Superior temporal gyrus (tissue), 1 donor: Measurements from ENCODE around the gene ADGRA1.

Source experiments
- DNase-seq: peaks from one replicate; pipeline ENCODE4 v3.0.0-alpha.2; 2016; ENCODE audit errors: extremely low spot score

ADGRA1 gene

DNA sequence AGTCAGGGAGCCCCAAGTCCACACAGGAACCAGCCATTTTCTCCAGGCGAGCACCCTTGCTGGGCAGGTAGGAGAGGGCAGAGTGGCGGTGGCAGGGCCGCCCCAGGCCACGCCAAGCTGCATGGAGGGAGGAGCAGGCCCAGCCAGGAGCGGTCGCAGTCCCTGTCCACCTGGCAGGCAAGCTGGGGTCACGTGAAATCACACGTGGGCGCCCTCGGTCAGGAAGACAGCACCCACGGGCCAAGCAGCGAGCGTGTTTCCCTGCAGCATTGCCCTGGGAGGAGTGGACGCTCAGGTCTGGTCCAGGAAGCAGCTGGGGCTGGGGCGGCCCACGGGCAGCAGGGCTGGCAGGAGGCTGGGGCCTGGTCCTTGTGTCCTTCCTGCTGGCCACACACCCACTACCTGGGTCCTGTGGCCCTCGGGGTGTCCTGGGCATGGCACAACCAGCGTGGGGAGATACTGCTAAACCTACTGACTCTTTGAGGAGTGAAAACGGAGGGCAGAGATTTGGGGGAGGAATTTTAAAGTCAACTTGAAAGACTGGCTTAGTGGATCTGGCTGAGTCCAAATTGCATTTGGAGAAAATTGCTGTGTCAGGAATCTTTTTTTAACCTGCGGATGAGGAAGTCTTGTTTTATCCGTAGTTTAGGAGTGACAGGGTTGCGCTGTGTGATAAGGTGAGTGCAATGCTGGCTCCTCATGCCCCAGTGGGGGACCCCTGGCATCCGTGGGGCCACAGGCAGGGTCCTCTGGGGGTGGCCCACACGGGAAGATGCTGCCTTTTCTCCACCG is 12.2 kb upstream of the ADGRA1 start:
- no peak for DNase-seq

DNA sequence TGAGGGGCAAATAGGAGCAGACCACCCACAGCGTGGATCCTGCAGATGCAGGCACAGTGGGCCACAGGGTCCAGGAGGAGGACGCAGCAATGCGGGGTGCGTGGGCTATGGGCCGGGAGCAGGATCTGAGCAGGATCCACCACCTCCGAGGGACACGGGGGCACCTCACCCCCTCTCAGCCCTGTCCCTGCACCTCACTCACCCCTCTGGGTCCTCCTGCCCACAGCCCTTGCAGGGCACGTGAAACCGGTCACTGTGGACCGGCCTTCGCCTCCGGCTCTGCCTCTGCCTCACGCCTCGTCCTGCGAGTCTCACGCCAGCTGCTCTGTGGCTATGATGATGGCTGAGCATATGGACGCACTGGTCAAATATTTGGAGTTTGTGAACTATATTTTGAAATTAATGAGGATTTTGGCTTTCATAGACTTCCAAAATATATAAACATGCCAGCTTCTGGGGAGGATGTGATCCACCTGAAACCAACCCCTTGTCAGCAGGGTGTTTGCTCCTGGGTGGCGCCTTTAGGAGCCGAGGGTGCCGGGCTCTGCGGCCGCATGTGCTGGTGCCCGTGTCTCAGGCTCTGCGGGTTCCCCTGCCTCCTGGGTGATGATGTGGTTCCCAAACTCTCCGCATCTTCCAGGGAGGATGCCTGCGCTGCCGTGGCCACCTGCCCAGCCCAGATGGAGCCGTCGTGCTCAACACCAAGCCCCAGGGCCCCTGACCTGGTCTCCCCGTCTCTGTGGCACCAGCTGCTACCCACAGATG is 11.3 kb upstream of the ADGRA1 start:
- DNase-seq: no peak

DNA sequence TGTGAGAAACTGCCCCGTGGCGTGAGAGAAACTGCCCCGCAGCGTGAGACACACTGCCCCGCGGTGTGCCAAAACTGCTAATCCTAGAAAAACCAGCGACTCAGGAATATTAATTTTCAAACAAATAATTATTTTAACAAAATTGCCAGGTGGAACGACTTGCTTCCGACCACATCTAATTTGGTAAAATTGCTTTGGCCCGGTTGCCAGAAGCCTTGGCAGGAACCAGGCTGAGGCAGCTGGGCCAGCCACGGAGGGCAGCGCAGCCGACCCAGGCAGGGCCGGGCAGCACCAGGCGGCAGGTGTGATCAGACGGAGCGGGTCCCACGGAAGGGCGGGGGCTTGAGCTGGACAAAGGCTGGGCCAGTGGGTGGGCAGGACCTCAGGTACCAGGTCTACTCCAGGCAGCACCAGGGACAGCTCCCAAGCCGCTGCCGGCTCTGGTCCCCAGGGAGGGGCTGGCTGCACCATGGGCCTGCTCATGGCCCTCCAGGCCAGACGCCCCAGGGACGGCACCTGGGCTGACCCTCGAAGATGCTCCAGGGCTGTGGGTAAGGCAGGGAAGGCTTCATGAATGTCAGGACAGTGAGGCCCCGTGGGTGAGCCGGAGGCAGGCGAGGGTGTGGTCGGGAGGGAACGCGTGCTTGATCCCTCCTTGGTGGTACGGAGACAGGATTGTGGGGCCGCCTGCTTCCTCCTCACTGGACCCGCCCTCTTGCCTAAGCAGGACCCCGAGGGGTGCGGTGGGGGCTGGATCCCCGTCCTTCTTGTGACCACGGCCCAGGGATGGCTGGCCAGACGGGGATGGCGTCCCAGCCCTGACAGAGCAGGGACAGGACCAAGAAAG is 7.7 kb upstream of the ADGRA1 start:
- DNase-seq: no peak

DNA sequence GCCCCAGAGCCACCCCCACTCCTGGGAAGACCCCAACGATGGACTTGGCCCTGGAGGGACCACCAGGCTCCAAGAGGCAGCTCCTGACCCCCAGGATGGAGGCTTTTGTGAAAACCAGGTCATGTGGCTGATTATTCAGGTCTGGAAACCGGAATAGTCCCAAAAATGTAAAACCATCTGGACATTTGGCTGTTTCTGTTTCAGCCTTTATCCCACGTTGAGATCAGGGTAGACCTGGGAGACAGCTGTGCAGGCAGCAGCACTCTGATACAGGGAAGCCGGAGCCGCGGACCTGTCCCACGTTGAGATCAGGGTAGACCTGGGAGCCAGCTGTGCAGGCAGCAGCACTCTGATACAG is 7.1 kb upstream of the ADGRA1 start:
- DNase-seq: no peak

DNA sequence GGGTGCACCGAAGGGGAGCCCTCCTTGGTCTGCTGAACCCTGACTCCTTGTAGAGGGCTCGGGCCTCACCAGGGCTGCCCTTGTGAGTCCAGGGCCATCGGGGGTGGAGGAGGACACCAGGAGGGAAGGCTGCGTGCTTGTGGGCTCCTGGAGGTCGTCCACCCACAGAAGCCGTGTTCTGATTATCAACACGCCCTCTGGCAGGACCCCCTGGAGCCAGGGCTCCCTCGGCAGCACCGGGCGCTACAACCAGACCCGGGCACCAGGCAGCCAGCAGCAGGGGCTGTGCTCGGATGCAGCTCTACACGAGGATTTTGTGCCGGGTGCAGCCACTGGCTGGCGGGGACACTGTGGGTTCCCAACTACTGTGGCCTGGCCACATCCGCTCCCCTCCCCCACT is 6.1 kb upstream of the ADGRA1 start:
- no peak for DNase-seq

DNA sequence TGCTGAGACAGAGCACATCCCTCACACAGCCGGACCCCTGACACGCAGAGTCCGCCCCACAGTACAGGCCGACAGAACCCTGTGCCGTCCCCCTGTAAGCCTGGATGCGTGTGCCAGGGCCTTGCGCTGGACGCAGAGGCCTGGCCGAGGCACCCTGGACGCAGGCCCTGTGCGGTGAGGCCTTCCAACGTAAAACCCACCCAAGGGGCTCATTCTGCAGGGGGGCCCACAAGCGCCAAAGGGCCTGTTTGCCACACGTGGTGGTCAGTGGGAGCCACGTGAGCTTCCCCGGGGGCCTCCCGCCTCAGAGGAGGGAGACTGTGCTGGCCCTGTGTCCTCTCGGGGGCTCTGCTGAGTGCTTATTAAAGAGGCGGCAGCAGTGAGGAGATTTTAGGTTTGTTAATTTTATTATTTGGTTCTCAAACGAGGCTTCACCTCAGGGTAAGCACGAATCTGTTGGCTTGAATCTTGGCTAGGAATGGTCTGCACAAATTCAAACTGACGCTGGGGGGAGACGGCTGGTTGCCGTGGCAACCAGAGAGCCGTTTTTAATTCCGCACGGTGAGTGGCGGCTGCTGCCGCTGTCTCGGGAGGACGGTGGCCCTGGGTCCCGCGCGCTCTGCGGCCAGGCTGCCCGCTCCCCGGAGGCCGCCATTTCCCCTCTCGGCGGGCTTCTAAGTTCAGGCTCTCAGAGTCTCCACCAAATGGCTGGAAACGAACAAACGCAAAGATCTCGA is 4.9 kb upstream of the ADGRA1 start:
- DNase-seq: peak; percentile 30

DNA sequence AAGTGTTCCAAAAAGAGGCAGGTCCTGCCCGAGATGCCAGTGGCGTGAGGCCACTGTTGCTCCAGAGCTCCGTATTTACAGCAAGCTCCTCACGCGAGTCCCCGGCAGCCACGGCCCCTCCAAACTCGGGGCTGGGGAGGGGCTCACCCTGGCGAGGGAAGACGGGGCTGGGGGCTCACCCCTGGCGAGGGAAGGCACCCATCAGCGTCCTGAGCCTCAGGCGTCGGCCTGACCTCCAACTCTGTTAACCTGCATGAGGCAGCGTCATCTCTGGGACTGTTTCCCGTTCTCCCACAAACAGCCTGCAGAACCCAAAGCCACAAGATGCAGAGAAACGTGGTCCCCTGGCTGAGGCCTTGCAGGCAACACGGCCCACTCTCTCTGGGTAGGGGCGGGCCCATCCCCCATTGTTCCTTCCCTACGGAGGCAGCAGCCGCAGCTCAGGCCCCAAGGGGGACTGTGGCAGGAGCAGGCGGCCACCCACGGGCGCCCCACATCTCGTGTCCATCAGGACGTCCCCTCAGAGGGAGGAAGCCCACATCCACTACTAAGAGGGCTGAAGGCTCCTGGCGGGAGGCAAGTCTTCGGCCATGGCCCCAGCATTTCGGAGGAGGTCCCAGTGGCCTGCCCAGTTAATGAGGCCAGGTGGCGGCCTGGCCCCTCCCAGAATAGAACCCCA is 4.2 kb upstream of the ADGRA1 start:
- DNase-seq: no peak

DNA sequence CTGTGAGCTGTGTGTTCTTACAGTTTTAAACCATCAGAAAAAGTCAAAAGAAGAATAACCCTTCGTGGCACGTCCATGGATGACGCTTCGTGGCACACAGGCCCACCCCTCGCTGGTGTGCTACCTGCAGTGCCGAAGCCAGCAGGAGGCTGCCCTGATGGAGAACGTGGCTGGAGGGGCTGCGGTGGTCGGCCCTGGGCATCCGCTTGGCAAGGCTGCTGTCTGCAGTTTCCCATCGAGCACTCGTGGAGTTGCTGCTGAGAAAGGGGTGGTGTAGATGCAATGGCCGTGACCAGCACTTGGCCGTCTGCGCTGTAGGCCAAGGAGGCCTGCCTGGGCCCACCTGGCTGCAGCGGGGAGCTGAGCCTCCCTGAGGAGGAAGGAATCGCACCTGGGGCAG is 3.2 kb upstream of the ADGRA1 start:
- no peak for DNase-seq

DNA sequence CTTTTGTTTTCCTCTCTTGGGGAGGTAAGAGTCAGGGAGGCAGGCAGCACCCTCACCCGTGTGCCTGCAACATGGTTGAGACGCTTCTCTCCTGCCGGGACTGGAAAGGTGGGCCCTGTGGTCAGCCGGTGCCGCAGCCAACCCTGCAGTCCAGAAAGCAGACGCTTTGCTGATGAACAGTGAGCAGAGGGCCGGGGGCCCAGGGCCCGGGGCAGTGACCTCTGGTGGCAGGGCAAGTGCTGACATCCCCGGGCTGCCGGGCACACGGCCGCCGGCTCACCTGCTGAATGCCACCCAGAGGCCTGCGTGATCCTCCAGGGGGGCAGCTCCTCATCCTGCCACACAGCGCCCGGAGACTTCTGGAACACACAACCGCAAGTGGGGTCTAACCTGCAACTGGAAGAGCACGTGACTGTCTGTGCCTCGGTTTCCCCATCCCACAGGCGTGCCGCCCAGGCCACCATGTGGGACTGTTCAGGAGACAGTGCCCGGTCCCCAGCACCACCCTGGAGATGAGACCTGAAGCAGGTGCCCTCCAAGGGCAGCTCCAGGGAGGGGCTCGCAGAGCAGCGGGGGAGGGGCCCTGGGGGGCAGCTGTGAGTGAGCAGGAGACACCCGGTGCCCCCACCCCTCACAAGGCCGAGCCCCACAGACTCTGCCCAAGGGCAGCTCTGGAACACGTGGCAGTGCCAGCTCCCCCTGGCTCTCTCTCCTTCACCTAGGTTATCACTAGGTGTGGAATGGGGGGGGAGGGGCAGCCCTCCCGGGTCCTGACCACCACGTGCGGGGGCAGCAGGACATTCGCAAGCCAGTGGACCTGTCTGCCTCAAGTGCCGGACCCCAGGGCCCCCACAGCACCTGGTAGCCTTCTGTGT is 2.2 kb upstream of the ADGRA1 start:
- no peak for DNase-seq

DNA sequence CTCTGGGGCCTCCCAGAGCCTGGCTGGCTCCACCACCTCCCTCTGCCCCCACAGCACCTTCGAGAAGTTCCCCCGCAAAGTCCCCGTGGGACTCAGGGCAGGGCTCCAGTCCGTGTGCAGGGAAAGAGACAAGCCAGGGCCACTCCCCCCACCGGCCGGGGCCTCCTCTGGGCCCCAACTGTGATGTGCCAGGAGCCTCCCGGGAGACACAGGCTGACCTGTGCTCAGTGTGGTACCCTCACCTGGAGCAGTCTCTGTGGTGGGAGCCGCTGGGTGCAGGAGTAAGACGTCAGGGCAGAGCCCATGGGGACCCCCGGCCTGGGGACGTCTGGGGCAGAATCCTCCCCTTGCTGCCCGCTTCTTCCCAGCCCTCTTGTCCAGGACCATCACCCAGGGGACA is 1.5 kb upstream of the ADGRA1 start:
- no peak for DNase-seq

DNA sequence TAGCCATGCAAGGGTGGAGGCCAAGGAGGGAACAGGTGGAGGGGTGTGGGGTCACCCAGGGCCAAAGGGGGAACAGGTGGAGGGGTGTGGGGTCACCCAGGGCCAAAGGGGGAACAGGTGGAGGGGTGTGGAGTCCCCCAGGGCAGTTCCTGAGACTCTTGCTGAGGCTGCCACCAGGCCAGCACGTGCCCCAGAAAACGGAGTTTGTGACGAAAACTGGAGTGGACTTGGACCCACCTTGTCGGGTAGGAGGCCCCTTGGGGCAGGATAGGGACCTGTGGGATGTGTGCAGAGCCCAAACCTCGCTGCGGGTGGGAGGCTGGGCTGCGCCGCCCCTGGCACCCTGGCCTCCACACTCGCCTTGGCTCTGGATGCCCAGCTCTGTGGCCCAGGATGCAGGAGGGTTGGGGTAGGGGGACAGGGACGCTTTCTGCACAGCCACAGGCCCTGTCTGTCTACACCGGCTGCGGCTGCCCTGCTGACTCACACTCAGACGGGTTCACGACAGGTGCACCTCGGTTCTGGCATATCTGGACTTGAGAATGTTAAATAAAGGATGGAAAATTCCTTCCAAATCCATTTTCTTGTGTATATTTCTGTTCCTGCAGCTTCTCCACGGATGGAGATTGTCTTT is 562 bp upstream of the ADGRA1 start:
- DNase-seq: no peak

DNA sequence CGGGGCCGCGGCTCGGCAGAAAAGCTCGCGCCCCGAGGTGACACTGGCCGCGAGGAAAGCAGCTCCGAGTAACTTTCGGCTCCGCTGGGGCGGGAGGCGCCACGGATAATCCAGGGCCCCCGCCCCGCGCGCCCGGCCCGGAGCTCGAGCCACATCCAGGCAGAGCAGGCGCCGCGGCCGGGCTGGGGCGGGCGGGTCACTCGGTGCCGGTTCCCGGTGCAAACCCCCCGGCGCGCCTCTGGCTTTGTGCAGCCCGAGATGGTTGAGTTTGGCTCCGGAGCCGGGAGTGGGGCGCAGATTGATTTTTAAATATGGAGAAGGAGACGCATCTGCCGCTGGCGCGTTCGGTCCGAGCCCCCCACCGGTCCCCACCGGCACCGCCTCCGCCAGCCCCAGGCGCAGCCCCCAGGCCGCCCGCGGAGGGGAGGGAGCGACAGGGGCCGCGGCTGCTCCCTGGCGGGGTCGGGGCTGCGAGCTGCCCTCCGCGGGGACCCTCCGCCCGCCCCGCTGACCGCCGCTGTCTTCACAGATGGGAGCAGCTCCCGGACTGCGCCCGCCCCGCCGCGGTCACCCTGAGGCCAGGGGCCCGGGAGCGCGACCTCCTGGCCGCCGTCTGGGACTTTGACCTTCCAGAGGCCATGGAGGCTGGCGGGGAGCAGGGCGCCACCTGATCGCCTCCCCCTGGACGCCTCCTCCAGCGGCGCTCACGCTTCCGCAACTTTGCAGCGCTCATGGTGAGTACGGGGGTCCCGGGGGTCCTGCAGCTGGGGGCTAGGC is 643 bp downstream of the ADGRA1 start:
- no peak for DNase-seq

DNA sequence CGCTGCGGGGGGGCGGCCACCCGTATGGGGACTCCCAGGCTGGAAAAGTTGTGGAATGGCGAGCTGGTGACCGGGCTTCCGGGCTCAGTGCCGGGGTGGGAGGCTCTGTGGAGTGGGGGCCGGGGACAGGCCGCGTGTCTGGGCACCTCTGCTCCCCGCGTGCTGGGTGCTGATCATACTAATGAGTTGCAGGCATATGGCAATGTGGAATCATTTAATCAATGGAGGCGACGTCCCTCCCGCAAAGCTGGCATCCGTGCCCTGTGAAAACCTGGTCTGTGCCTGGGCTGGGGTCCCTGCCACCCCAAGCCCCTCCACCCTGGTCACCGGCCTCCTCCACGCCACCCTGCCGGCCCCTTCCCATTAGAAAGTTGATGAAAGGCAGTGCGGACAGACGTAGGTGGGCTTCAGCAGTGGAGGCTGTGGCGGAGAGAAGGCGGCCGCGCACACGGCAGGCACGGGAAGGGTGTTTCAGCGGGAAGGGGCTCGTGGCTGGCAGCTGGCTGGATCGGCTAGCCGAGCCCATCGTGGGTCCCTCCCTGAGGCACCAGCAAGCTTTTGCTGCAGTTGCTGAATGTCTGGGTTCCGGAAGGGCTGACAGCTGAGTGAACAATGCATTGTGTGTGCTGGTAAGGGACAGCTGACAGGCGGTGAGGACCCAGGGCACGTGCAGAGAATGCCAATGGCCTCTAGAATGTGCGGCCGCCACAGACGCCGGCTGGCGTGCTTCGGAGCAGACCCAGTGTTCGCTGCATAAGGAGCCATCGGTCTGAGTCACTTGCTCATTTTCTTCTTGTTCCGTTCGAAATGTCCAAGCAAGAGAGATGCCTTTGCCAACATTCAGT is 1.5 kb downstream of the ADGRA1 start:
- peak; percentile 94 for DNase-seq

DNA sequence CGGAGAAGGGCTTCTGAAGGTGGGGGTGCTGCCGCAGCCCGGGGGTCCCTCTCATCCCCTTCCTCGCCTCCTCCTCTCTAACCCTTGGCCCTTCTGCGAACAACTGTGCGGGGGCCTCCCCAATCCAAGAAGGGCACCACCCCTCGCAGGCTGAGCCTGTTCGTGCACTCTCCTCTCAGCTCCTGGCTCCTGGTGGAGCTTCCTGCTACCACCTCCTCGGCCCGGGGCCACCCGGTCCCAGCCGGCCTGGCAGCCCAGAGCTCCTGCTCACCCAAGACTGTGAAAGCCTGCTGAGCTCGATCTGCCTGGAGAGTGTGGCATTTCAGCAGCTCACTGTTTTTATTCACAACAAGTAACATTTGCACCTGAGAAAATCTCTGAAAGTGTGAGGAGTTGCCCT is 2.4 kb downstream of the ADGRA1 start:
- no peak for DNase-seq

DNA sequence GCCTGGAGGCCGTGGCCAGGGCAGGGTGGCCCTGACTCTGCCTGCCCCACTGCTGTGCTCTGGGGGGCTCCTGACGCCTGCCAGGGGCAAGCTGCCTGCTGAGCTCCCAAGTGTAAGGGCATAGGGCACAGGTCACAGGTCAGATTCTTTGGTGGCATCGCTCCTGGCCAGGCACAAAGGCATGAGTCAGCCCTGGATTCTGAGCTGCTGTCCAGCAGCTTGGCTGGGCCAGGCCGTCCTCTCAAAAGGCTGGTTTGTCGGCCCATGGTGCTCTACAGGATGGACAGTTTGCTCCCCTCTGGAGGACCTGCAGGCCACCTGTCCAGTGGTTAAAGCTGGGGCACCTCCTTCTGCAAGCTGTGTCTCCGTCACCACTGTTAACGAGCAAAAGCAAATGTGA is 2.9 kb downstream of the ADGRA1 start:
- no peak for DNase-seq

DNA sequence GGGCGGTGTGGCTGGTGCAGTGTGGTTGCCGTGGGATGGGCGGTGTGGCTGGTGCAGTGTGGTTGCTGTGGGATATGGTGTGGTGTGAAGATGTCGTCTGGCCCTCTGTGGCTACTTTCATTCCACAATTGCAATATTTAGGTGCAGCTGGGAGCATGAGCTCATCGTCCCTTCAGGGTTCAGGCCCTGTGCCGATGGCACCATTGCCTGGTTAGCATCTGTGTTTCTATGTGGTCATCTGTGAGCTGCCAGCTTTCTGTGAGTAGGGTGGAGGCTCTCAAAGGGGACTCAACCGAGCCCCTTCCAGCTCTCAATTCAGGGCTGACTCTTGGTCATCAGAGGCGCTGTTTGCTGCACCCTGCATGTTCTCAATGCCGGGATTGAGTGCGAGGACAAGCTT is 3.6 kb downstream of the ADGRA1 start:
- DNase-seq: peak; percentile 53

DNA sequence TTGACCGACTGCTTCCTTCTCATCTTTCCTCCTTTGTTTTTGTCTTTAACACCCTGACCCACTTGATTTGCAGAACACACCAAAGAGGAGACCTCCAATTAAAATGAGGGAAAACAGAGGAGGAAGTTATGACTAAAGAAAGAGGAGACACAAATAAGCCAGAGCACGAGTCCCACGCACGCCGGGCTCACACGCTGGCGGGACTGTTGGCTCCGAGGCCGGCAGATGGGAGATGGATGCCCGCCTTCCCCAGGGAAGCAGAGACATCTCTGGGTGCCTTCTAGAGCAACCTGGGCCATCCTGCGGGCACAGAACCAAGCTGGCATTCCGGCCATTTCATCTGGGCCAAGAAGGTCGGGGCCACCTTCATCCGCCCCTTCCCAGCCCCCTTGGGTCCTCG is 5.6 kb downstream of the ADGRA1 start:
- DNase-seq: no peak

DNA sequence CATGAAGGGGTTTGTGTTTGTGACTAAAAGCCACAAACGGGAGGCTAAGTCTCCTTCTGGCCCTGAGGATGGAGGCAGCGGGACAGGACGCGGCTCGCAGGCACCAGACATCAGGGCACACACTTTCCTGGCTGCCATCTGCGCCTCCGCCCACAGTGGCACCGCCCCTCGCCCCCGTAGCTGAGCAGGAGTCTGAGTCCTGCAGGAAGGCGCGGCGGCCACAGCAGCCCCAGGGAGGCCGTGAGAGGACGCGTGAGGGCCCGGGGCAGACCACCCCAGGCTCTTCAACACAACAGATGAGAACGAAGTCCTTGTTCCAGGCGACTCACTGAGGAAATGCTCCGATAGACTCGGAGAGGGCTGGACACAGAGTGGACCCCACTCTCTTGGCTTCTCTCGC is 6.6 kb downstream of the ADGRA1 start:
- no peak for DNase-seq
